ENCODE results near the gene TAP1. TPM values are rescaled to one million over a fixed set of nuclear protein-coding genes. Genes with fewer than 3 reads are reported as not detected.

TAP1 gene
- total and polyA plus RNA-seq, 9 of the 15 experiments (the other 6 are each of a cell fraction or from before 2014, with no cell fraction given) = 1.3 to 6.0 (median 4.2) TPM

DNA sequence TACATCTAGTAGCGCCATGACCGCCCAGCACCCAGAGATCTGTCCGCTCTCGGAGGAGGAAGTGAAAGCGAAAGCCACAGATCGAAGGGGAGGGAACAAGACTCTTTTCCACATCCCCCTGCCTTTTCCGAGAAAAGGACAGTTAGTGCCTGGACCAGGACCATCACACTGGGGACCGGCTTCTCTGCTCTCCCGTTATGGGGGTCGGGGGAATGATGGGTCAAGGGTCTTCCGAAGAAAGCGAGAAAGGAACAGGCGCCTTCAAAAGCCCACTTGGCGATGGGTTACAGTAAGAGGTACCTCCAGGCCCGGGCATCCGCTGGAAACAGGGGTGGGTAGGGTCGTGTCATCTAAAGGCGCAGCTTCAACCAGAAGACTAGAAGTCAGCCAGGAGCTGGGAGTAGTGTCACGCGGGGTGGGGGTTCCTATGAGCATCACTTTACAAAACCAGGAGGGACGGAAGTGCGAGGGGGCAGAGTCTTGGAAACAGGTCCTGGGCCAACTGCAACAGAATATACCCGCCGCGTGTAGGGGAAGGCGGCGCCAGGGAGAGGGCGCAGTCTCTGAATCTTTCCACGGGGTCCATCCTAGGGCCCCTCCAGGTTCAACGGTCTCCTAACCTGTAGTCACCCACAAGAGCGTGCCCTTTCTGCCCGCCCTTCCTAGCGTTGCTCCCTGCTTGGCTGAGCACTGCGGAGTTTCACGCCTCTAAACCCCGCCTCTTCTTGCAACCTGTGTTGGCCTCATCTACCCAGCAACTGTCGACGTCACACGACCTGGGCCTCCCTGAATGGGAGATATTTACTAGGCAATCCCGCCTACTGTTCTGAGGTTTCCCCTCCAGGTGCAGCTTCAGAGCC is 9.3 kb downstream of the TAP1 start, which contains the start of gene PSMB8 (continued):
- TF ChIP-seq, protein P1, sequence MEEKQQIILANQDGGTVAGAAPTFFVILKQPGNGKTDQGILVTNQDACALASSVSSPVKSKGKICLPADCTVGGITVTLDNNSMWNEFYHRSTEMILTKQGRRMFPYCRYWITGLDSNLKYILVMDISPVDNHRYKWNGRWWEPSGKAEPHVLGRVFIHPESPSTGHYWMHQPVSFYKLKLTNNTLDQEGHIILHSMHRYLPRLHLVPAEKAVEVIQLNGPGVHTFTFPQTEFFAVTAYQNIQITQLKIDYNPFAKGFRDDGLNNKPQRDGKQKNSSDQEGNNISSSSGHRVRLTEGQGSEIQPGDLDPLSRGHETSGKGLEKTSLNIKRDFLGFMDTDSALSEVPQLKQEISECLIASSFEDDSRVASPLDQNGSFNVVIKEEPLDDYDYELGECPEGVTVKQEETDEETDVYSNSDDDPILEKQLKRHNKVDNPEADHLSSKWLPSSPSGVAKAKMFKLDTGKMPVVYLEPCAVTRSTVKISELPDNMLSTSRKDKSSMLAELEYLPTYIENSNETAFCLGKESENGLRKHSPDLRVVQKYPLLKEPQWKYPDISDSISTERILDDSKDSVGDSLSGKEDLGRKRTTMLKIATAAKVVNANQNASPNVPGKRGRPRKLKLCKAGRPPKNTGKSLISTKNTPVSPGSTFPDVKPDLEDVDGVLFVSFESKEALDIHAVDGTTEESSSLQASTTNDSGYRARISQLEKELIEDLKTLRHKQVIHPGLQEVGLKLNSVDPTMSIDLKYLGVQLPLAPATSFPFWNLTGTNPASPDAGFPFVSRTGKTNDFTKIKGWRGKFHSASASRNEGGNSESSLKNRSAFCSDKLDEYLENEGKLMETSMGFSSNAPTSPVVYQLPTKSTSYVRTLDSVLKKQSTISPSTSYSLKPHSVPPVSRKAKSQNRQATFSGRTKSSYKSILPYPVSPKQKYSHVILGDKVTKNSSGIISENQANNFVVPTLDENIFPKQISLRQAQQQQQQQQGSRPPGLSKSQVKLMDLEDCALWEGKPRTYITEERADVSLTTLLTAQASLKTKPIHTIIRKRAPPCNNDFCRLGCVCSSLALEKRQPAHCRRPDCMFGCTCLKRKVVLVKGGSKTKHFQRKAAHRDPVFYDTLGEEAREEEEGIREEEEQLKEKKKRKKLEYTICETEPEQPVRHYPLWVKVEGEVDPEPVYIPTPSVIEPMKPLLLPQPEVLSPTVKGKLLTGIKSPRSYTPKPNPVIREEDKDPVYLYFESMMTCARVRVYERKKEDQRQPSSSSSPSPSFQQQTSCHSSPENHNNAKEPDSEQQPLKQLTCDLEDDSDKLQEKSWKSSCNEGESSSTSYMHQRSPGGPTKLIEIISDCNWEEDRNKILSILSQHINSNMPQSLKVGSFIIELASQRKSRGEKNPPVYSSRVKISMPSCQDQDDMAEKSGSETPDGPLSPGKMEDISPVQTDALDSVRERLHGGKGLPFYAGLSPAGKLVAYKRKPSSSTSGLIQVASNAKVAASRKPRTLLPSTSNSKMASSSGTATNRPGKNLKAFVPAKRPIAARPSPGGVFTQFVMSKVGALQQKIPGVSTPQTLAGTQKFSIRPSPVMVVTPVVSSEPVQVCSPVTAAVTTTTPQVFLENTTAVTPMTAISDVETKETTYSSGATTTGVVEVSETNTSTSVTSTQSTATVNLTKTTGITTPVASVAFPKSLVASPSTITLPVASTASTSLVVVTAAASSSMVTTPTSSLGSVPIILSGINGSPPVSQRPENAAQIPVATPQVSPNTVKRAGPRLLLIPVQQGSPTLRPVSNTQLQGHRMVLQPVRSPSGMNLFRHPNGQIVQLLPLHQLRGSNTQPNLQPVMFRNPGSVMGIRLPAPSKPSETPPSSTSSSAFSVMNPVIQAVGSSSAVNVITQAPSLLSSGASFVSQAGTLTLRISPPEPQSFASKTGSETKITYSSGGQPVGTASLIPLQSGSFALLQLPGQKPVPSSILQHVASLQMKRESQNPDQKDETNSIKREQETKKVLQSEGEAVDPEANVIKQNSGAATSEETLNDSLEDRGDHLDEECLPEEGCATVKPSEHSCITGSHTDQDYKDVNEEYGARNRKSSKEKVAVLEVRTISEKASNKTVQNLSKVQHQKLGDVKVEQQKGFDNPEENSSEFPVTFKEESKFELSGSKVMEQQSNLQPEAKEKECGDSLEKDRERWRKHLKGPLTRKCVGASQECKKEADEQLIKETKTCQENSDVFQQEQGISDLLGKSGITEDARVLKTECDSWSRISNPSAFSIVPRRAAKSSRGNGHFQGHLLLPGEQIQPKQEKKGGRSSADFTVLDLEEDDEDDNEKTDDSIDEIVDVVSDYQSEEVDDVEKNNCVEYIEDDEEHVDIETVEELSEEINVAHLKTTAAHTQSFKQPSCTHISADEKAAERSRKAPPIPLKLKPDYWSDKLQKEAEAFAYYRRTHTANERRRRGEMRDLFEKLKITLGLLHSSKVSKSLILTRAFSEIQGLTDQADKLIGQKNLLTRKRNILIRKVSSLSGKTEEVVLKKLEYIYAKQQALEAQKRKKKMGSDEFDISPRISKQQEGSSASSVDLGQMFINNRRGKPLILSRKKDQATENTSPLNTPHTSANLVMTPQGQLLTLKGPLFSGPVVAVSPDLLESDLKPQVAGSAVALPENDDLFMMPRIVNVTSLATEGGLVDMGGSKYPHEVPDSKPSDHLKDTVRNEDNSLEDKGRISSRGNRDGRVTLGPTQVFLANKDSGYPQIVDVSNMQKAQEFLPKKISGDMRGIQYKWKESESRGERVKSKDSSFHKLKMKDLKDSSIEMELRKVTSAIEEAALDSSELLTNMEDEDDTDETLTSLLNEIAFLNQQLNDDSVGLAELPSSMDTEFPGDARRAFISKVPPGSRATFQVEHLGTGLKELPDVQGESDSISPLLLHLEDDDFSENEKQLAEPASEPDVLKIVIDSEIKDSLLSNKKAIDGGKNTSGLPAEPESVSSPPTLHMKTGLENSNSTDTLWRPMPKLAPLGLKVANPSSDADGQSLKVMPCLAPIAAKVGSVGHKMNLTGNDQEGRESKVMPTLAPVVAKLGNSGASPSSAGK (IDR thresholded peaks at IDR 0.05) = peak; percentile 28; the same call in 1 of the 2 replicates
- TF ChIP-seq, protein P2, sequence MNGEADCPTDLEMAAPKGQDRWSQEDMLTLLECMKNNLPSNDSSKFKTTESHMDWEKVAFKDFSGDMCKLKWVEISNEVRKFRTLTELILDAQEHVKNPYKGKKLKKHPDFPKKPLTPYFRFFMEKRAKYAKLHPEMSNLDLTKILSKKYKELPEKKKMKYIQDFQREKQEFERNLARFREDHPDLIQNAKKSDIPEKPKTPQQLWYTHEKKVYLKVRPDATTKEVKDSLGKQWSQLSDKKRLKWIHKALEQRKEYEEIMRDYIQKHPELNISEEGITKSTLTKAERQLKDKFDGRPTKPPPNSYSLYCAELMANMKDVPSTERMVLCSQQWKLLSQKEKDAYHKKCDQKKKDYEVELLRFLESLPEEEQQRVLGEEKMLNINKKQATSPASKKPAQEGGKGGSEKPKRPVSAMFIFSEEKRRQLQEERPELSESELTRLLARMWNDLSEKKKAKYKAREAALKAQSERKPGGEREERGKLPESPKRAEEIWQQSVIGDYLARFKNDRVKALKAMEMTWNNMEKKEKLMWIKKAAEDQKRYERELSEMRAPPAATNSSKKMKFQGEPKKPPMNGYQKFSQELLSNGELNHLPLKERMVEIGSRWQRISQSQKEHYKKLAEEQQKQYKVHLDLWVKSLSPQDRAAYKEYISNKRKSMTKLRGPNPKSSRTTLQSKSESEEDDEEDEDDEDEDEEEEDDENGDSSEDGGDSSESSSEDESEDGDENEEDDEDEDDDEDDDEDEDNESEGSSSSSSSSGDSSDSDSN (IDR thresholded peaks at IDR 0.05; ENCODE audit: borderline replicate concordance in 1 of 2, low read depth in 2 of 2, low read length in 2 of 2) = no peak
- TF ChIP-seq GATAD2B (IDR thresholded peaks at IDR 0.05; ENCODE audit: borderline replicate concordance) (no peak), PHF21A (IDR thresholded peaks at IDR 0.05; ENCODE audit: borderline replicate concordance, low read depth) (no peak), NFYB (IDR thresholded peaks at IDR 0.05; ENCODE audit: extremely low read depth, insufficient read length) (peak; percentile 38), GTF2F1 (IDR thresholded peaks at IDR 0.05; ENCODE audit: low read depth, low read length) (peak; percentile 92; the same call in 1 of the 2 replicates)
- TF ChIP-seq, protein P3, sequence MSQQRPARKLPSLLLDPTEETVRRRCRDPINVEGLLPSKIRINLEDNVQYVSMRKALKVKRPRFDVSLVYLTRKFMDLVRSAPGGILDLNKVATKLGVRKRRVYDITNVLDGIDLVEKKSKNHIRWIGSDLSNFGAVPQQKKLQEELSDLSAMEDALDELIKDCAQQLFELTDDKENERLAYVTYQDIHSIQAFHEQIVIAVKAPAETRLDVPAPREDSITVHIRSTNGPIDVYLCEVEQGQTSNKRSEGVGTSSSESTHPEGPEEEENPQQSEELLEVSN (IDR thresholded peaks at IDR 0.05; ENCODE audit: borderline replicate concordance in 1 of 2, extremely low read depth in 1 of 2, insufficient read depth in 1 of 2, insufficient read length in 1 of 2, low read depth in 1 of 2, low read length in 1 of 2, poor library complexity in 1 of 2, severe bottlenecking in 1 of 2) = peak; percentile 47 to 53

Measured in K562 (cell line).